Activated CD4-positive, alpha-beta T cell treated with anti-CD3 and anti-CD28 coated beads for 36 hours (primary cell): ENCODE measurements around the gene COL4A3. TPM values are rescaled to one million over a fixed set of nuclear protein-coding genes. Genes with fewer than 3 reads are reported as not detected.
"Not testable (repeated sequence)": the region's sequence is repeated elsewhere in the genome, so short reads cannot be mapped to it uniquely, and the experiment has no call there.

ENCODE experiments used
- ATAC-seq: fragments of 200-7000 bp; cut with Tn5 transposase; one replicate; pipeline ENCODE4 v1.10.0; 2021; ENCODE audit warnings: mild to moderate bottlenecking, moderate library complexity
- CTCF ChIA-PET: fragments of 350-600 bp; sonication (Branson Sonifier 250); formaldehyde crosslinking; loops from one replicate; lab custom pipeline; 2021; ENCODE audit warnings: antibody characterized with exemption; lab: Charles Lee
- POLR2A ChIA-PET: fragments of 350-600 bp; sonication (Branson Sonifier 250); formaldehyde crosslinking; loops from one replicate; lab custom pipeline; 2021; ENCODE audit warnings: antibody characterized with exemption, inconsistent platforms; lab: Charles Lee
- DNase-seq: peaks from one replicate; pipeline ENCODE4 v3.0.0-alpha.2; 2020
- H3K27ac Mint-ChIP-seq: one replicate; pipeline ENCODE4 v1.8.0; 2021; ENCODE audit warnings: mixed read lengths
- H3K27me3 Mint-ChIP-seq: one replicate; pipeline ENCODE4 v1.8.0; 2021; ENCODE audit warnings: mixed read lengths
- H3K36me3 Mint-ChIP-seq: one replicate; pipeline ENCODE4 v1.8.0; 2021; ENCODE audit warnings: low read depth, mixed read lengths
- H3K4me1 Mint-ChIP-seq: one replicate; pipeline ENCODE4 v1.8.0; 2021; ENCODE audit warnings: mixed read lengths
- H3K4me3 Mint-ChIP-seq: one replicate; pipeline ENCODE4 v1.8.0; 2021; ENCODE audit warnings: mild to moderate bottlenecking, moderate library complexity, mixed read lengths
- H3K9me3 Mint-ChIP-seq: one replicate; pipeline ENCODE4 v1.8.0; 2021; ENCODE audit warnings: low read depth, mixed read lengths
- intact Hi-C, 2 experiments: fragments of 100-400 bp; cut with DNase I in 1 of 2; cut with micrococcal nuclease in 1 of 2; formaldehyde crosslinking; loops; one replicate each; pipeline versions ENCODE4 v1.14.2 to v1.15.1; 2022 to 2024; cut with DNase I, micrococcal nuclease
- total RNA-seq, 2 experiments: library from RNA; stranded (reverse); gene quantifications; one replicate each; pipeline ENCODE4 v1.2.3, GENCODE V29; 2021

The COL4A3 gene
- total RNA-seq, 2 experiments from 2014 or later, result not detected

DNA sequence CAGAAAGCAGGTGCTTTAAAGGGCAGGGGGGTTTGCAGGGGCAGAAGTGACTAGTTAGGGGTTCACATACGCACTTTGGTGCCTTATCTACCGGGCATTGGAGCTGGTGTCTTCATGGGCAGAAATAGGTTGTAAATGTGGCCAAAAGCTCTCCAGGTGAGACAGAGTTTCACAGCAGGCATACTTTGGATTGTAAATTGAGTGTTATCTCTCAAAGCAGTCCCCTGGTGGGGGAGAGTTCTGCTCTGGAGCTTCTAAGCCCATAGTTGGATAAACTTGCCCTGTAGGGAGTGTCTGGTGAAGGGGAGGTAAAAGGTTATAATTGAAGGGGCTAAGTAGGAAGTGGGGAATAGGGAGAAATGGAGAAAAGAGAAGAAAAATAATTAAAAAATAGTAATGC, 43.1 kb downstream of the COL4A3 start:
- H3K4me1 Mint-ChIP-seq, result no peaks in the 10 kb centered on the region
- ChIA-PET CTCF (interaction anchor here (0.6 kb wide), 1 partner anchor 23 kb away, joined by 3 read pairs; no protein-coding TSS in a partner anchor), POLR2A (no interaction called here)
- ATAC-seq (no peak), DNase-seq (no peak)
- intact Hi-C loops, result no loop called here
- H3K9me3 Mint-ChIP-seq, result no peaks in the 10 kb centered on the region
- H3K27me3 Mint-ChIP-seq, result peaks cover 24% of the 10 kb centered on the region
- no peak overlapping the region for H3K27ac Mint-ChIP-seq
- no peaks in the 10 kb centered on the region for H3K36me3 Mint-ChIP-seq
- no peak overlapping the region for H3K4me3 Mint-ChIP-seq

GRCh38 chr2:227214622-227215041, 50.2 kb downstream of the COL4A3 start:
- CTCF ChIA-PET, result no interaction called here
- ATAC-seq, result no peak

GRCh38 chr2:227219312-227220105, 55.1 kb downstream of the COL4A3 start:
- Mint-ChIP-seq H3K27ac (no peak overlapping the region), H3K9me3 (no peaks in the 10 kb centered on the region), H3K27me3 (no peaks in the 10 kb centered on the region), H3K36me3 (no peaks in the 10 kb centered on the region), H3K4me3 (no peak overlapping the region), H3K4me1 (no peaks in the 10 kb centered on the region)
- ATAC-seq (no peak), DNase-seq (no peak)
- ChIA-PET POLR2A (no interaction called here), CTCF (interaction anchor here (0.7 kb wide), 1 partner anchor 546 kb away, joined by 3 read pairs; no protein-coding TSS in a partner anchor)
- intact Hi-C loops, result no loop called here

More at GRCh38 chr2:227214622-227215041, 50.2 kb downstream of the COL4A3 start:
- H3K9me3 Mint-ChIP-seq, result no peaks in the 10 kb centered on the region
- no peaks in the 10 kb centered on the region for H3K4me1 Mint-ChIP-seq
- intact Hi-C loops, result no loop called here
- H3K27me3 Mint-ChIP-seq, result peaks cover 7% of the 10 kb centered on the region
- POLR2A ChIA-PET, result no interaction called here
- DNase-seq, result no peak
- no peaks in the 10 kb centered on the region for H3K36me3 Mint-ChIP-seq
- H3K4me3 Mint-ChIP-seq, result no peak overlapping the region
- no peak overlapping the region for H3K27ac Mint-ChIP-seq

DNA sequence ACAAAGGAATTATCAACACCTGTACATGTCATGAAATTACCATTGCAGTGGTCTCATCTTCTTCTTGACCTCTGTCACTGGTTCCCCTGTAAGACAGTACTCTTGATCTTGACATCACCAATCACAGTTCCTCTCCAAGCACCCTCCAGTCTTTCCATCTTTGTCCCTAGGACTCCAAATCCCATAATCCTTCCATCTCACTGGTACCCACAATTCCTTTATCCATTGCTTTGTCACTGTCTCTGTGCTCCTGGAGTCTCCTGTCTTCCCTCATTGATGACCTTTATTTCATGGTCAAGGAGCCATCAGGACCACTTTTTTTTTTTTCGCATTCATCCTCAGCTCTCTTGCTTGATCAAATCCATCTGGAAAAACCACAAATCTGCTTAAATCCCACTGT, 56.7 kb downstream of the COL4A3 start:
- ChIA-PET POLR2A (no interaction called here), CTCF (interaction anchor here (1.4 kb wide), 1 partner anchor 17 kb away, joined by 6 read pairs; no protein-coding TSS in a partner anchor)
- no peaks in the 10 kb centered on the region for H3K9me3 Mint-ChIP-seq
- no peaks in the 10 kb centered on the region for H3K4me1 Mint-ChIP-seq
- H3K27ac Mint-ChIP-seq, result no peak overlapping the region
- no peak for DNase-seq
- no peaks in the 10 kb centered on the region for H3K36me3 Mint-ChIP-seq
- no peaks in the 10 kb centered on the region for H3K27me3 Mint-ChIP-seq
- intact Hi-C loops, result no loop called here
- no peak overlapping the region for H3K4me3 Mint-ChIP-seq
- no peak for ATAC-seq

- Mint-ChIP-seq H3K27ac (no peak overlapping the region), H3K9me3 (no peaks in the 10 kb centered on the region), H3K4me1 (no peaks in the 10 kb centered on the region), H3K36me3 (no peaks in the 10 kb centered on the region), H3K4me3 (no peak overlapping the region), H3K27me3 (no peaks in the 10 kb centered on the region)
- DNase-seq (no peak), ATAC-seq (no peak)
- POLR2A ChIA-PET, result no interaction called here
- CTCF ChIA-PET, result interaction anchor here (1.4 kb wide), 1 partner anchor 16 kb away, joined by 6 read pairs; no protein-coding TSS in a partner anchor
- intact Hi-C loops, result no loop called here
These were observed 57.9 kb downstream of the COL4A3 start for GRCh38 chr2:227222292-227222691.

DNA sequence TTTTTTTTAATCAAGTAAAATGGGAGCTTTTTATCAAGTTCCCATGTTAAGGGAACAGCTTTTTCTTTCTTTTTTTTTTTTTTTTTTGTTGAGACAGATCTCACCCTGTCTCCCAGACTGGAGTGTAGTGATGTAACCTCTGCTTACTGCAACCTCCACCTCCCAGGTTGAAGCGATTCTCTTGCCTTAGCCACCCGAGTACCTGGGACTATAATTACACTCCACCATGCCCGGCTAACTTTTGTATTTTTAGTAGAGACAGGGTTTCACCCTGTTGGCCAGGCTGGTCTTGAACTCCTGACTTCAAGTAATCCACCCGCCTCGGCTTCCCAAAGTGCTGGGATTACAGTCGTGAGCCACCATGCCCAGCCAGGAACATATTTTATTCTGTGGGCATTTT, 61.2 kb downstream of the COL4A3 start:
- H3K36me3 Mint-ChIP-seq, H3K9me3 Mint-ChIP-seq, POLR2A ChIA-PET, H3K4me3 Mint-ChIP-seq, H3K27me3 Mint-ChIP-seq, intact Hi-C loops, H3K4me1 Mint-ChIP-seq, CTCF ChIA-PET, H3K27ac Mint-ChIP-seq, DNase-seq, ATAC-seq: not testable (repeated sequence)

GRCh38 chr2:227228061-227228667, 63.7 kb downstream of the COL4A3 start:
- peaks cover 8% of the 10 kb centered on the region for H3K27me3 Mint-ChIP-seq
- ATAC-seq, result no peak
- POLR2A ChIA-PET, result no interaction called here
- no peaks in the 10 kb centered on the region for H3K9me3 Mint-ChIP-seq
- no peak overlapping the region for H3K4me3 Mint-ChIP-seq
- CTCF ChIA-PET, result interaction anchor here (0.6 to 1.7 kb wide), 3 partner anchors 10 to 17 kb away, joined by 3 to 10 read pairs (median 4); no protein-coding TSS in a partner anchor
- no peak for DNase-seq
- H3K27ac Mint-ChIP-seq, result no peak overlapping the region
- no peaks in the 10 kb centered on the region for H3K4me1 Mint-ChIP-seq
- H3K36me3 Mint-ChIP-seq, result no peaks in the 10 kb centered on the region
- intact Hi-C loops, result no loop called here

DNA sequence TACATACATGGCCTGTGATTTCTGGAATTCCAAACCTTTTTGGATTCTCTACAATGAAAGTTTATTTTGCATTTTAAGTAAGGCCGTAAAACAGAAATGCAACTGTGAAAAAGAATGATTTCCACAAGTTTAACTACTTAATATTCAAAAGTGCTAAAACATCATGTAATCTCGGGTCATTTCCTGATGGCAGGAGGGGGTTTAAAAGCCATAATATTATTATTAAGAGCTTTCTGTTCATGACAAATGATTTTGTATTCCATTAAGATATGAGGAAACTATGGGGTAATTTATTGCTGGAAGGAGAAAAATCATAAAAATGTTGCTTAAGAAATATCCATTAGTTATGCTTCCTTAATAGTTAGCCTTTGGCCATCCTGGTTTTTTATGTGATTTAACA, 65.7 kb downstream of the COL4A3 start:
- intact Hi-C loops, result loop anchor here (5.0 to 10.0 kb wide), 2 partner anchors 83 to 415 kb away; no protein-coding TSS in a partner anchor

DNA sequence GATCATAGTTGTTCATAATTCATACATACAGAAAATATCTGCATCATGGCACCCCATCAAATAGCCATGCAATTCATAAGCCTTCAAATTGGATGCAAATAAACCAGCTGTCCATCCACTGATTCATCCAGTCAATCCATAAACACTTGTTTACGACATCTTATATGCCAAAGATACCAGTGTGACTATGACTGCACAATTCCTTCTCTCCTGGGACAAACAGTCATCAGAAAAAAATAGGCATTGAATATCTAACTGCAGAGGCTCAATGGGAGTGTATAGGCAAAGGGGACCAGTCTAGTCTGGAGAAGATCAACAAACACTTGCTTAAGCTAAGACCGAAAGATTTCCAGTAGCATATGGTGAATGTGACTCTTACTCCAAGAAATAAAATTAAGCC, 70.0 kb downstream of the COL4A3 start:
- no peaks in the 10 kb centered on the region for H3K9me3 Mint-ChIP-seq
- H3K4me3 Mint-ChIP-seq, result no peak overlapping the region
- ATAC-seq (no peak), DNase-seq (no peak)
- H3K4me1 Mint-ChIP-seq, result no peaks in the 10 kb centered on the region
- H3K27me3 Mint-ChIP-seq, result peaks cover 6% of the 10 kb centered on the region
- H3K27ac Mint-ChIP-seq, result no peak overlapping the region
- H3K36me3 Mint-ChIP-seq, result no peaks in the 10 kb centered on the region
- ChIA-PET POLR2A (interaction anchor here (0.7 kb wide), 1 partner anchor 339 kb away, joined by 3 read pairs; no protein-coding TSS in a partner anchor), CTCF (interaction anchor here (0.7 kb wide), 2 partner anchors 9 to 19 kb away, joined by 3 to 4 read pairs; no protein-coding TSS in a partner anchor)
- intact Hi-C loops, result loop anchor here (5.0 to 10.0 kb wide), 2 partner anchors 87 to 420 kb away; no protein-coding TSS in a partner anchor

More for the DNA sequence above, 65.7 kb downstream of the COL4A3 start:
- ChIA-PET POLR2A (no interaction called here), CTCF (interaction anchor here (0.8 to 1.4 kb wide), 3 partner anchors 8 to 344 kb away, joined by 3 to 9 read pairs (median 5); no protein-coding TSS in a partner anchor)
- Mint-ChIP-seq H3K27ac (no peak overlapping the region), H3K4me3 (no peak overlapping the region), H3K36me3 (no peaks in the 10 kb centered on the region), H3K9me3 (no peaks in the 10 kb centered on the region), H3K27me3 (peaks cover 8% of the 10 kb centered on the region), H3K4me1 (no peaks in the 10 kb centered on the region)
- DNase-seq, result no peak
- ATAC-seq, result no peak

GRCh38 chr2:227237786-227238185, 73.4 kb downstream of the COL4A3 start:
- DNase-seq, result no peak
- no peaks in the 10 kb centered on the region for H3K36me3 Mint-ChIP-seq
- ATAC-seq, result no peak
- intact Hi-C loops, result loop anchor here (1.0 to 10.0 kb wide), 6 partner anchors 107 to 1569 kb away; no protein-coding TSS in a partner anchor
- H3K9me3 Mint-ChIP-seq, result no peaks in the 10 kb centered on the region
- no peak overlapping the region for H3K27ac Mint-ChIP-seq
- H3K4me3 Mint-ChIP-seq, result no peak overlapping the region
- ChIA-PET CTCF (interaction anchor here (0.5 to 3.4 kb wide), 30 partner anchors 9 to 1568 kb away, joined by 3 to 29 read pairs (median 4); no protein-coding TSS in a partner anchor), POLR2A (interaction anchor here (1.3 kb wide), 1 partner anchor 107 kb away, joined by 4 read pairs; no protein-coding TSS in a partner anchor)
- peaks cover 6% of the 10 kb centered on the region for H3K27me3 Mint-ChIP-seq
- H3K4me1 Mint-ChIP-seq, result no peaks in the 10 kb centered on the region
